Stimulated activated CD4-positive, alpha-beta T cell treated with anti-CD3 and anti-CD28 coated beads, TNF-alpha, amount 100 ng/mL, for 24 hours (primary cell): Measurements from ENCODE around the gene CDK5RAP1.
"Not testable (repeated sequence)": the region's sequence is repeated elsewhere in the genome, so short reads cannot be mapped to it uniquely, and the experiment has no call there.

Source experiments
- DNase-seq, 3 experiments: peaks; one replicate each; pipeline ENCODE4 v3.0.0-alpha.2; 2020; ENCODE audit warnings: low read depth in 3 of 3

The CDK5RAP1 gene

DNA sequence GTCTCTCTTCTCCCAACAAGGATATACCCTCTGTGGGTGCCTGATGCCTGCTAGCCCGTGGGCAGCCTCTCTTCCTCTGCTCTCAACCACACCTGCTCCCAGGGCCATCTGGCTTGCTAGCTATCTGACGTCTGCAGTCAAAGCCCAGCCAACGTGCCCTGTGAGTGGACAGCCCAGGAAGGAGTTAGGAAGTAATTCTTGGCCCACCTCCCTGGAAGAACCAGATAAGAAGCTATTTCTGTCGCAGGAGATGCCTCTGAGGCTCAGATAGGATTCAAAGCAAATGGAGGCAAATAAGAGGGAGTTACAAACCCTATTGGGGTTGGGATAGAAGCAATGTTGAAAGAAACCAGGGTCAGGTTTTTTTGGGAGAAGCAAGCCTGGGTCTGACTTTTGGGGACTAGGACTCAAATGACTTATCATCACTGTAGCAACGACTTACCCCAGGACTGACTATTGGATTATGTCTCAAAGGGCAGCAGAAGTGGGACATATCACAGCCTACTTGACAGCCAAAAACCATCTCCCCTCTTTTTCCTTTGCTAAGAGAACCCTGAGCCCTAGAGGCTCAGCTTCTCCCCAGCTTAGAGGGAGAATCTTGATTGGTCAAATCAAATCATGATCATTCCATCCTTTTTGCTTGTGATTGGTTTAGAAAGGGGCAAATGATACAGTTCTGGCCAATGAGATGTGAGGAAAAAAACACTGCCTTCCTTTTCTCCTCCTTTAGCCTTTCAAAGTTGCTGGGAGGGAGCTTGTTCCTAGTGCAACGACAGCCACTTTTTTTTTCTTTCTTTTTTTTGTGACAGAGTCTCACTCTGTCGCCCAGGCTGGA lies 18.0 kb upstream of the CDK5RAP1 start:
- no peak for DNase-seq

DNA sequence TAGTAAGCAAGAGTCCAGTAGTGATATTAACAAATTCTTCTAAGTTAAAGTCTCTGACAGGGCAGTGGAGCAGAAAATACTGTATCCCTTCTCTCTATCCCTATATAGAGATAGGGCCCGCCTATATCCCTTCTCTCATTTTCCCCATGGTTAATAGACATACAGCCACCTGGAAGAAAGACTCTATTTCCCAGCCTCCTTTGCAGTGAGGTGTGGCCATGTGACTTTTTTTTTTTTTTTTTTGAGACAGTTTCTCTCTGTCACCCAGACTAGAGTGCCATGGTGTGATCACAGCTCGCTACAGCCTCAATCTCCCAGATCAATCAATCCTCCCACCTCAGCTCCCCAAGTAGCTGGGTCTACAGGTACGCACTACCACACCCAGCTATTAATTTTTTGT lies 16.7 kb upstream of the CDK5RAP1 start:
- DNase-seq = no peak

DNA sequence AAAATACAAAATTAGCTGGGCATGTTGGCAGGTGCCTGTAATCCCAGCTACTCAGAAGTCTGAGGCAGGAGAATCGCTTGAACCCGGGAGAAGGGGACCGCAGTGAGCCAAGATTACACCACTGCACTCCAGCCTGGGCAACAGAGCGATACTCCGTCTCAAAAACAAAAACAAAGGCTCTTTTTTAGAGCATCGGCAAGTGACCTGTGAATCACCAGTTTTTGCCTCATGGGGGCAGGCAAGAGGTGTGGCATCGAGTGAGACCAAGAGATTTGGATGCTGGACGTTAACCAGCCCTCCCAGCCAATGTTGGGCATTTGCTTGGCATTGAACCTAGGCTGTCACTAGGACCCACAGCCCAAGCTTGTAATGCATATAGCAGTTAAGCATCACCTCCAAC lies 14.6 kb upstream of the CDK5RAP1 start:
- no peak for DNase-seq

DNA sequence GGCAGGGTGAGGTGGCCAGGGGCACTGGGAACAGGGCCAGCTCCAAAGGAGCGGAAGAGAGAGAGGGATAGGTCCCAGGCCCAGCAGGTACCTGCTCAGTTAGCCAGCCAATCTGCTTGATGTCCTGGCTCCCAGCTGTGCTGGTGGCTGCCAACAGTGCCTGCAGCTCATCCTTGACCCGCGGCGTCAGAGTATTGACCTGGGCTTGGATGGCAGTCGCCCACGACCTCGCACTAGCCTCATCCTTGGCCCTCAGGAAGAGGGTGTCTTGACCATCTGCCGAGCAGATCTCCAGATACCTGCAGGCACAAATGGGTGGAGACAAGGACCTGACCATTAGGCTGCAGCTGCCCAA lies 11.1 kb upstream of the CDK5RAP1 start:
- DNase-seq = no peak

DNA sequence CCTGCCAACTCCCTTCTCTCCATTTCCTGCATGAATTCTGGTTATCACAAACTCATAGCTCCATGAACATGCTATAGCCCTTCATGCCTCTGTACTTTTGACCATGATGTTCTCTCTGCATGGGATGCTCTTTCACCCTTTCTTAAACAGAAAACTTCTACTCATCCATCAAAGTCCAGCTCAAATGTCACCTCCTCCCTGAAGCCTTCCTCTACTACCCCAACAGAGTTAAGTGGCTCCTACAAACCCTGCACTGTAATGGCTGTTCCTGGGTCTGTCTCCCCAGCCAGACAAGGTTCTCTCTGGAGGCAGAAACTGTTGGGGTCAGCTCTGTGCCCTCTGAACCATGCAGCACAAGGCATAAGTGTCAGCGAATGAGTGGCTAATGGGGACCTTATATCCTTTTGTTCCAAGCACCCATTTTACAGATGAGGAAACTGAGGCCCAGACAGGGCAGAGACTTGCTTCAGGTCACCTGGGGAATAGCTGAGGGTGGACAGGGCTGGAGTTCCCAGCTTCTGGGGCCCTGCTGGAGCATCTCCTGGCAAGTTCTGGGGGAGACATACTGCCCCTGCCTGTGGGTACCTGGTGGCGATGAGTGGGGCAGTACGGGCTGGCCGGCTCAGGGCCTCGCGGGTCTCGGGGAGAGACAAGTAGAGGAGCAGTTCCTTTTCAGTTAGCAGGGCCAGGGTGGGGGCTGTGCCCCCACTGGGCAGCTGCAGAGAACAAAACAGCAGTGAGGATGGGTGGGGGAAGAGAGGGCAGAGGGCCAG lies 10.6 kb upstream of the CDK5RAP1 start:
- DNase-seq = no peak

DNA sequence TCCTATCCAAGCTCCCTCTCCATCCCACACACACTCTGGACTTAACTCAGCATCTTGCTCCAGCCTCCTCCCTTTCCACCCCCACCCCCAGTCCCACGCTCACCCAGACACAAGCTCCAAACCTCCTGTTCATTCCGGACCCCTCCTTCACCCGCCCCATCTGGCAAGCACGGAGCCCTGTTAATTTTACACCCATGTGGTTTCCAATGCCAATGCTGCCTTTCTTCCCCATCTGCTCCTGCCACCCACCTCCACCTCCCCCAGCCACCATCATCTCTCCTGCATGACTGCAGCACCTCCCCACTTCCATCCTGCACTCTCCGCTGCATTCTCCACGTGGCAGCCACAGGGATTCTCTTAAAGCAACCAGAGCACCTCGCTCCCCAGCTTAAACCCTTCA lies 9.9 kb upstream of the CDK5RAP1 start:
- no peak for DNase-seq

DNA sequence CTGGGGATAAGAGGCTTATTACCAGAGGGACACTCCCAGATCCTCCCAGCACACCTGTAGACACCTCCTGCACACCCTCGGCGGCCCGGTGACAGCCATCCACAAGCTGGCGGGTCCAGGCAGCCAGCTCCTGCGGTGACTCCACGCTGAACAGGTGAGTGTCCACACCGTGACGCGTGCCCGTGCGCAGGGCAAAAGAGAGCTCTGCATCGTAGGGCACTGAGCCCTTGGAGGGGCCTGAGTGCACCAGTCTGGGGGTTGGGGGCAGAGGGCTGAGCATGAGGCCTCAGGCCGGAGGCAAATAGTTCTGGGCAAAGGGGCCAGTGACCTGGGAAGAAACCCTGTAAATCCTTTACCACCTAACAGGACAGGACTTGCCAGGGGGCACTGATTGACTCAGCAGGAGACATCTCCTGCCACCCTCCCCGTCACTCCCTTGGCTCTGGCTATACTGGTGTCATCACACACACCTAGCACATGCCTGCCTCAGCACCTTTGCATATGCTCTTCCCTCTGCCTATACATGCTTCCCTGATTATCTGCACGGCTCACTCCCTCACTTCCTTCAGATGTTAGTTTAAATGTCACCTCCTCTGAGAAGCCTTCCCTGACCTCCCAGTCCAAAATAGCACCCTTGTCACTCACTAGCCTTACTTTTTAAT lies 8.9 kb upstream of the CDK5RAP1 start:
- no peak for DNase-seq

DNA sequence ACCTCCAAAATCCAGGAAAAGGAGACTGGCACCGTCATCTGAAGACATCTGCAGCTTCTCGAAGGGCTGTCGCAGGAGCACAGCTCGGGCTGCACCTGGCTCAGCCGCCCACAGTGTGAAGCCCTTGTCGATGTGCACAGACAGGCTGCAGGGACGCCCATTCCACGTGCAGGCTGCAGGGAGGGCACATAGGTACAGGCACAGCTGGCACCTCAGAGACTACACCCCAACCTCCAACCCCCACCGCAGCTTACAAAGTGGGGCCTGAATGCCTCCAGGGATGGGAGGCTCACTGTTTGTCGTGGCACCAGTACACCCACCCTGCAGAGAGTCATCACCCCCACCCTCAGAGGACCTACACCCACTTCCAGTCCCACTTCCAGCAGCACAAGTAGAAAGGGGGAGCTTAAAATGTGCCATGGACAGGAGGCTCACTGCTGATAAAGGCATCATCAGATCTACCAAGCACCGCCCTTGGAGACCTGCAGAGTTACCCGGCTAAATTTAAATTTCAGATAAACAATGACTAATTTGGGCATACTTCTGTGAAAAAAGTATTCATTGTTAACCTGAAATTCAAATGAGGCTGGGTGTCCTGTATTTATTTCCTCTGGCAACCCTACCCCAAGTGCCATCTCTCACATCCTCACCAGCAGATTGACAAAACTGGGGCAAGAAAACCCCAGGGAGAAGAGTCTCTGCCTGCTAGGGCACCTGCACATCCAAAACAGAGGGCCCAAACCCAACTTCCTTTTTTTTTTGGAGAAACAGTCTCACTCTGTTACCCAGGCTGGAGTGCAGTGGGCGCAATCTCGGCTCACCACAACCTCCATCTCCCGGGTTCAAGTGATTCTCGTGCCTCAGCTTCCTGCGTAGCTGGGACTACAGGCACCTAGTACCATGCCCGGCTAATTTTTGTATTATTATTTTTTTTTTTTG lies 7.7 kb upstream of the CDK5RAP1 start:
- DNase-seq = no peak

DNA sequence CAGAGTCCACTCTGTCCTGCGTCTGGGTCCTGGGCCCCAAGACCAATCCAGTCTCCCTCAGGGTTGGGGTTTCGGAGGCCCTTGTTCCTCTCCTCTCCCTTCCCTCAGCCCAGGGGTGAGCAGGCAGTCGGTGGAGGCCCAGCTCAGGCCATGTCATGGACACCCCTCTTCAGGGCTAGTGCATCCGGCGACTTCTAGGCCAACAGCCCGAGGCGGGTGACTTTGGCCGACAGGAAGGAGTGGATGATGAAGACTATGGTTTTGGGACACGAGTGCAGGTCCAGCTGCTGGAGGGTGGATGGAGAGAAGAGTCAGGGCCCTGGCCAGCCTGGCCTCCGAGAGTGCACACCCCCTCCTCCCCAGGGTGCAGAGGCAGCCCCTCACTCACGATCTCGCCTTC lies 7.0 kb upstream of the CDK5RAP1 start:
- no peak for DNase-seq

DNA sequence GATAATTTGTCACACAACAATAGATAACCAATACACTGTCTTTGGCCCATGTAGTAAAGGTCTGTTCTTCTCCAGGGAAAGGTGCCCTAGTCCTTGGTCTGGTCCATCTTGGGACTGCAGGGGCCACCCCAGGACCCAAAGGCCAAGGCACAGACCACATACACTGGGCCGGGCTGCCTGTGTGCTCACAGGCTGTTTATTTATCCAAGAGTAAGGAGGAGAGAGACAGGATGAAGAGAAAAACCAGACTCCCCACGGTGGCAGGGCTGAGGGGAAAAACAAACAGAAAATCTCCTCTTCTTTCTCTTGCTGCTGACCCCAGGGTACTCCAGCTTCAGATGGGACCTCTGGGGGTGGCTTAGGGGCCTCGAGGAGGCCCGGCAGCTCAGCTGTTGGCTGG lies 6.5 kb upstream of the CDK5RAP1 start:
- no peak for DNase-seq

DNA sequence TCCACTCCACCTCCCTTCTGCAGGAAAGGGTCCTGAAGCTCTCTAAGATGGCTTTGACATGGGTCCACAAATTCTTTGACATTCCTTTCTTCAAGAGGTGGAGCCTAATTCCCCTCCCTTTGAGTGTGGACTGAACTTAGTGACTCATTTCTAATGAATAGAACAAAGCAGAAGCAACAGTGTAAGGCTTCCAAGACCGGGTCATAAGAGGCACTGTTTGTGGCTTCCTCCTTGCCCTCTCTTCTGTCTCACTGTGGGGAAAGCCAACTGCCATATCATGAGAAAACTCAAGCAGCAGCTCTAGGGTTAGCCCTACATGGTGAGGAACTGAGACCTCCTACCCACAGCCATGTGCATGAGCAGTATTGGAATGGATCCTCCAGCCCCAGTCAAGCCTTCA lies 5.9 kb upstream of the CDK5RAP1 start:
- DNase-seq = no peak

DNA sequence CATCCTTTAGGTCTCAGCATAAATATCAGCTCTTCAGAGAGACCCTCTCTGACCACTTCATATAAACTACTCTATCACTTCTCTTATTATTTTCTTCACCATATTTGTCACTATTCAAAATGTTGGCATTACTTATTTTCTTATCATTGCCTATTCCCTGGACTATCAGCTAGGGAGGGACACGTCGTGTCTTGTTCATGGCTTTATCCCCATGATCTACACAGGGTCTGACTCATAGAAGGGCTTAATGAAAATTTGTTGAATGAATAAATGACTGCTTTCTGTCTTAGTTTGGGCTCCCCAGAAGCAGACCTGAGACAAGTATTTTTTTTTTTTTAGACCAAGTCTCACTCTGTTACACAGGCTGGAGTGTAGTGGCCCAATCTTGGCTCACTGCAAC lies 3.0 kb upstream of the CDK5RAP1 start:
- no peak for DNase-seq

DNA sequence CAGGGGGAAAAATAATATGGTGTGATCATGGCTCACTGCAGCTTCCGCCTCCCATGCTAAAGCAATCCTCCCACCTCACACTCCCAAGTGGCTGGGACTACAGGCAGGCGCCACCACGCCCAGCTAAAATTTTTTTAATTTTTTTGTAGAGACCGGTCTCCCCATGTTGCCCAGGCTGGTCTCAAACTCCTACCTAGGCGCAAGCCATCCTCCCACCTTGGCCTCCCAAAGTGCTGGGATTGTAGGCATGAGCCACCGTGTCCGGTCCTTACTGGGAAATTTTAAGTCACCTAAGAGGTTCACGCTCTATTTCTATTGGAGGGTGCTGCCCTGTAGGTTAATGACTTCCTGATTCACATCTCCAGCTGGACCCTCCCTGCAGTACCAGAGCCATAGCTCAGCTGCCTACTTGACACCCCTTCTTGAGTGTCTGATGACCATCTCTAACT lies 626 bp upstream of the CDK5RAP1 start:
- DNase-seq = no peak

DNA sequence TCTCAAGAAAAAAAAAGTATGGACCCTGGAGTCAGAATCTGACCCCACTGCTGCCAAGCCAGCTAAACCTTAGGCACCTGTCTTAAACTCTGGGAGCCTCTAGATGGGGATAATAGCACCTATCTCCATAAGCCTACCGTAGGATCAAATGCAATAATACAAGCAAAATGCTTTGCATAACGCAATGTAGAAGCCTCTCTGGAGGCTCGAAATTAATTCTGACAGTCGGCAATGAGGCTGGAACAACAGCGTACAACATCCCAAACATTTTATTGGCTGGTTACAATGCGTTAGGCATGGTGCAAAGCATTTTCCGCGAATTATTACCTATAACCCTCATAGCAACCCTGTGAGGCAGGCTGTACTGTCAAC lies 521 bp downstream of the CDK5RAP1 start:
- no peak for DNase-seq

DNA sequence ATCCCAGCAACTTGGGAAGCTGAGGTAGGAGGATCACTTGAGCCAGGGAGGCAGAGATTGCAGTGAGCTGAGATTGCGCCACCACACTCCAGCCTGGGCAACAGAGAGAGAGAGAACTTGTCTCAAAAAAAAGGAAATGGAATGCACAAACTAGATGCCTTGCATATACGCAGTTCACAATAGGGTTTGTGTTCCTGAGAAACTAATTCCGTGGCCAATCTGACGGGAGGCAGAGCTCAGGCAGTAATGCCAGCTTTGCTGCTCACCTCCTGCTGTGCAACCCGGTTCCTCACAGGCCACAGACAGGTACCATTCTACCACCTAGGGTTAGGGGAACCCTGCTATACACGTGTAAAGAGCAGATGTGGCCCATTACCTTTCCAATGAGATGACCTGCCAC lies 1.4 kb downstream of the CDK5RAP1 start:
- no peak for DNase-seq

DNA sequence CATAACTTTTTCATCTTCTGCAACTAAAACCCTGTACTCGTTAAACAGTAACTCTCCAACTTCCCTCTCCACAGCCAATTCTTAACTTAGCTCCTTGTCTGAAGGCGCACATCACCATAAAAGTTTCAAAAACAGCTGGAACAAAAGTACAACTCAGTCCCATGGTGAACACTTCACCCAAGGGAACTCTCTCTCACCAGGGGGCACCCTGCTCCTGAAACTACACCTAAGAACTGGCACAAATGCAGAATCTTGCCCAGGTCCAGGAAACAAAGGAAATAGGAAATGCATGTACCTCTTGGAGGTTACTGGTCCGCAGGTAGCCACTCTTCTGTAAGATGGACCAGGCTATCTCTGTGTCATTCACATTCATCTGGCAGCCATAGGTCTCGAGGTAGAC lies 6.6 kb downstream of the CDK5RAP1 start:
- no peak for DNase-seq

DNA sequence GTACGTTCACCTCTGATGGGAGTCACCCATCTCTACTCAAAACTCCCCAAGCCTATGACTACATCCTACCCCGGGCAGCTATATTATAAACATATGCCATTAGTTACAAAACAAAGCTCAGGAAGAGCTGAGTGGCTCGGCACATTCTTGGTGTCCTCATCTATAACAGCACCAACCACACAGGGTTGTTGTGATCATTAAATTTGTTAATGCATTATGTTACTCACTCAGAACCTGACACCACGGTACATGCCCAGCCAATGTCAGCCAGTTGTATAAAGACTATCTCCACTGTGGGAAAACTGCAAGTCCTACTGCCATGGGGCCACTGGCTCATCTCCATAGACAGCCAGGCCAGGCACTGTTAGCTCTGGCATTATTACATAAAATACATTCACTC lies 7.7 kb downstream of the CDK5RAP1 start:
- no peak for DNase-seq

DNA sequence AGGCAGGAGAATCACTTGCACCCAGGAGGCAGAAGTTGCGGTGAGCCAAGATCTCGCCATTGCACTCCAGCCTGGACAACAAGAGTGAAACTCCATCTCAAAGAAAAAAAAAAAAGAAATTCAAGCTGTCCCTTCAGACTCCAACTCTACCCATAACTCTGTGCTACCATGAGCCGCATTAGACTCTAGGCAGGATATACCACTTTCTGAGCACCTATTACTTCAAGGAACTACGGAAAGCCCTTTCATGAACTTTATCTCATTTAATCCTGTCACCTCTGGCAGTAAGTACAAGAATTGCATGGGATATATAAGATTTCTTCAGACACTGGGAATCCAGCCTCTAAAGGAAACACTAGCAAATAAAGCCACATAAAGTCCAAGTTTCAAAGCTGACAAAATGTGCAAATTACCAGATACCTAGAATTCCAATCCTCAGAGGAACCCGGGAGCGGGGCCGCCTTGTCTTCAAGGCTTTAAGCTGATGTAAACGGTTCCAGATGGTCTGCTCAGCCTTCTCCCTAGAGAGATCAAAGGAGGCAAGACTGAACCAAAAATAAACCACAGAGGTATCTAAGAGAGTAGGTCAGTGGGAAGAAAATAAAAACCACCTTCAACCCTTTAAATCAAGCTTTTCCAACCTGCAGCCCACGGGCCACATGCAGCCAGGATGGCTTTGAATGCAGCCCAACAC lies 9.4 kb downstream of the CDK5RAP1 start:
- no peak for DNase-seq

DNA sequence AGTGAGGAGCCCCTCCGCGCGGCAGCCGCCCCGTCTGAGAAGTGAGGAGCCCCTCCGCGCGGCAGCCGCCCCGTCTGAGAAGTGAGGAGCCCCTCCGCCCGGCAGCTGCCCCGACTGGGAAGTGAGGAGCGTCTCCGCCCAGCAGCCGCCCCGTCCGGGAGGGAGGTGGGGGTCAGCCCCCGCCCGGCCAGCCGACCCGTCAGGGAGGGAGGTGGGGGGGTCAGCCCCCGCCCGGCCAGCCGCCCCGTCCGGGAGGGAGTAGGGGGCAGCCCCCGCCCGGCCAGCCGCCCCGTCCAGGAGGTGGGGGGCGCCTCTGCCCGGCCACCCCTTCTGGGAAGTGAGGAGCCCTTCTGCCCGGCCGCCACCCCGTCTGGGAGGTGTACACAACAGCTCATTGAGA lies 12.0 kb downstream of the CDK5RAP1 start:
- DNase-seq = not testable (repeated sequence)

DNA sequence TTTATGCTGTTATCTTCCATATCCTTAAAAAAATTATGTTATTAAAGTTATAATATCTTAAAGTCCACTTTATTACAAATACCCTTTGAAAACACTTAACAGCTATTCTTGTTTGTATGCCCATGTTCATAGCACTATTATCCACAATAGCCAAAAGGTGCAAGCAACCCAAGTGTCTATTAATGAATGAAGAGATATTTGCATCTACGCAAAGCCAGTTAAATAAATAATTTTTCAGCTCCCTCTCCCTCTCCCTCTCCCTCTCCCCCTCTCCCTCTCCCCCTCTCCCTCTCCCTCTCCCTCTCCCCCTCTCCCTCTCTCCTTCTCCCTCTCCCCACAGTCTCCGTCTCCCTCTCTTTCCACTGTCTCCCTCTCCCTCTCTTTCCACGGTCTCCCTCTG lies 13.1 kb downstream of the CDK5RAP1 start:
- DNase-seq = no peak

DNA sequence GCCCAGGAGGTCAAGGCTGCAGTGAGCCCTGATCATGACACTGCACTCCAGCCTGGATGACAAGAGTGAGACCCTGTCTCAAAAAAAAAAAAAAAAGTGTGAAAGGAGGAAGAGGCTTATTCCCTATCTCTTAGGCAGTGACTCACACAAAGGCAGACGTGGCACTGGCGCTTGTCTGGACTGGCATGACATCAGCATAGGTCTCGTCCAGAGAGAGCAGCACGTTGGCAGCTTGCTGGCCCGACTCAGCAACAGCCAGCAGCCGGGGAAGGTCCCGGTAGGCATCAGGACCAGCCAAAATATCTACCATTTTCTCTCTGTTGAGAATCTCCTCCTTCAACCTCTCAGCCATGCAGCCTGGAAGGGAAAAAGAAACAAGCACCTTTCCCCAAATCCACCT lies 14.1 kb downstream of the CDK5RAP1 start:
- no peak for DNase-seq
